Neural progenitor cell (in vitro differentiated cells): ENCODE measurements around the gene GALNT17.

Experiments
- EZH2 ChIP-seq: fragments of 200-600 bp; sonication (generic); IDR thresholded peaks from 2 replicates; pipeline ENCODE4 v1.6.1; 2017; ENCODE audit warnings: antibody characterized with exemption, mild to moderate bottlenecking, moderate library complexity
- EZH2phosphoT487 ChIP-seq: fragments of 200-600 bp; sonication (generic); IDR thresholded peaks from 2 replicates; pipeline ENCODE4 v1.6.1; 2017; ENCODE audit warnings: antibody characterized with exemption
- TF ChIP-seq, protein P1 (sequence below): fragments of 200-600 bp; sonication (generic); IDR thresholded peaks from 2 replicates; pipeline ENCODE4 v1.5.1; 2017; ENCODE audit warnings: antibody characterized with exemption, mild to moderate bottlenecking

DNA sequence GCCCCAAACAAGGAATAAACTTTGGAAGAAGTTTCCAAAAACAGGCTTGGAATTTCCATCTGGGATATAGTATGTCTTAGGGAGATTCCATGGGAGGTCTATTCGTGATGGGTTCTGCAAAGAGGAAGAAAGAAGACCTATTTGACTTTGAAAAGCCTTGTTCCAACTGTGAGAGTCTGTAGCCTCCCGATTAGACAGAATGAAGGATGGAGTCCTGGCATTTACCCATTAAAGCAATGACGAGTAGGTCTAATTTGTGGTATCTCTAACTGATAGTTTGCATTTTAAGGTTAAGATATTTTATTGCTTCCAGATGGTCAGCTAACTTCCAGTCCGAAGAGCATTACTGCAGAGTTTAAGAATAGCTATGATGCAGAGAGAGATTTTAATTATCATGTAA, 19.5 kb upstream of the GALNT17 start:
- TF ChIP-seq, protein P1, sequence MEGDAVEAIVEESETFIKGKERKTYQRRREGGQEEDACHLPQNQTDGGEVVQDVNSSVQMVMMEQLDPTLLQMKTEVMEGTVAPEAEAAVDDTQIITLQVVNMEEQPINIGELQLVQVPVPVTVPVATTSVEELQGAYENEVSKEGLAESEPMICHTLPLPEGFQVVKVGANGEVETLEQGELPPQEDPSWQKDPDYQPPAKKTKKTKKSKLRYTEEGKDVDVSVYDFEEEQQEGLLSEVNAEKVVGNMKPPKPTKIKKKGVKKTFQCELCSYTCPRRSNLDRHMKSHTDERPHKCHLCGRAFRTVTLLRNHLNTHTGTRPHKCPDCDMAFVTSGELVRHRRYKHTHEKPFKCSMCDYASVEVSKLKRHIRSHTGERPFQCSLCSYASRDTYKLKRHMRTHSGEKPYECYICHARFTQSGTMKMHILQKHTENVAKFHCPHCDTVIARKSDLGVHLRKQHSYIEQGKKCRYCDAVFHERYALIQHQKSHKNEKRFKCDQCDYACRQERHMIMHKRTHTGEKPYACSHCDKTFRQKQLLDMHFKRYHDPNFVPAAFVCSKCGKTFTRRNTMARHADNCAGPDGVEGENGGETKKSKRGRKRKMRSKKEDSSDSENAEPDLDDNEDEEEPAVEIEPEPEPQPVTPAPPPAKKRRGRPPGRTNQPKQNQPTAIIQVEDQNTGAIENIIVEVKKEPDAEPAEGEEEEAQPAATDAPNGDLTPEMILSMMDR = no peak
- no peak for TF ChIP-seq EZH2
- TF ChIP-seq EZH2phosphoT487 = no peak
